Kidney glomerular epithelial cell (primary cell): ENCODE measurements around the gene ADGRA3.

Experiments
- DNase-seq: peaks from one replicate; lab custom pipeline; 2025; lab: John Stamatoyannopoulos, UW

Gene ADGRA3

GRCh38 chr4:22508376-22508775 is 7.5 kb downstream of the ADGRA3 start:
- DNase-seq = no peak

- no peak for DNase-seq
Observed at GRCh38 chr4:22504922-22505321, 10.9 kb downstream of the ADGRA3 start.

- no peak for DNase-seq
Observed at GRCh38 chr4:22504447-22504846, 11.4 kb downstream of the ADGRA3 start.

GRCh38 chr4:22502895-22503814 is 12.7 kb downstream of the ADGRA3 start:
- peak; percentile 77 for DNase-seq

GRCh38 chr4:22501715-22502095 is 14.2 kb downstream of the ADGRA3 start:
- DNase-seq = peak; percentile 64

- peak; percentile 80 for DNase-seq
Observed at GRCh38 chr4:22500831-22501714, 14.8 kb downstream of the ADGRA3 start.

GRCh38 chr4:22500128-22500611 is 15.7 kb downstream of the ADGRA3 start:
- no peak for DNase-seq

- DNase-seq = no peak
Observed at GRCh38 chr4:22498866-22499265, 17.0 kb downstream of the ADGRA3 start.

- no peak for DNase-seq
Observed at GRCh38 chr4:22496165-22496813, 19.6 kb downstream of the ADGRA3 start.

- DNase-seq = no peak
Observed at GRCh38 chr4:22493523-22493922, 22.3 kb downstream of the ADGRA3 start.

GRCh38 chr4:22492987-22493386 is 22.9 kb downstream of the ADGRA3 start:
- no peak for DNase-seq

- DNase-seq = no peak
Observed at GRCh38 chr4:22491939-22492338, 23.9 kb downstream of the ADGRA3 start.

GRCh38 chr4:22490718-22491315 is 25.0 kb downstream of the ADGRA3 start:
- no peak for DNase-seq

GRCh38 chr4:22488106-22488505 is 27.8 kb downstream of the ADGRA3 start:
- no peak for DNase-seq

GRCh38 chr4:22487328-22487727 is 28.5 kb downstream of the ADGRA3 start:
- no peak for DNase-seq

GRCh38 chr4:22486276-22486675 is 29.6 kb downstream of the ADGRA3 start:
- no peak for DNase-seq

- DNase-seq = peak; percentile 15
Observed at GRCh38 chr4:22485737-22486136, 30.1 kb downstream of the ADGRA3 start.

GRCh38 chr4:22483551-22483981 is 32.3 kb downstream of the ADGRA3 start:
- peak; percentile 42 for DNase-seq

- no peak for DNase-seq
Observed at GRCh38 chr4:22482250-22483127, 33.4 kb downstream of the ADGRA3 start.

- DNase-seq = no peak
Observed at GRCh38 chr4:22480675-22481327, 35.1 kb downstream of the ADGRA3 start.
